ENCODE results near the gene RSPH1. TPM values are rescaled to one million over a fixed set of nuclear protein-coding genes. Genes with fewer than 3 reads are reported as not detected.

Gene RSPH1
- total RNA-seq, 1 donor from 2014 or later: 0.42 TPM

DNA sequence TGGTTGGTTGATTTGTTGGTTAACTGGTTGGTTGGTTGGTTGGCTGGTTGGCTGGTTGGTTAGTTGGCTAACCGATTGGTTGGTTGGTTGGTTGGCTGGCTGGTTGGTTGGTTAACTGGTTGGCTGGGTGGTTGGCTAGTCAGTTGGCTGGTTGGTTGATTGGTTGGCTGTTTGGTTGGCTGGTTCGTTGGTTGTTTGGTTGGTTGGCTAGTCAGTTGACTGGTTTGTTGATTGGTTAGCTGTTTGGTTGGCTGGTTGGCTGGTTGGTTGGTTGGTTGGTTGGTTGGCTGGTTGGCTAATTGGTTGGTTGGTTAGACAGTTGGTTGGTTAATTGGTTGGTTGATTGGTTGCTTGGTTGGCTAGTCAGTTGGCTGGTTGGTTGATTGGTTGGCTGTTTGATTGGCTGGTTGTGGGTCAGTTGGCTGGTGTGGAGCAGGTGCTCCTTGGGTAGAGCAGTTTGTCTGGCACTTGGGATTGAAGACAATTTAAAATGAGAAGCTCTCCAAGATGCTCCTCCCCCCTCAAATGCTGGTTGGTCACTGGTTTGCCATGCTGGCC lies 6.9 kb downstream of the RSPH1 start:
- DNase-seq (ENCODE audit: low spot score in 2 of 2, unreplicated experiment in 2 of 2): no peak
- H3K4me1 Mint-ChIP-seq: no peaks in the 10 kb centered on the region
- no peaks in the 10 kb centered on the region for H3K36me3 Mint-ChIP-seq
- peaks cover 48% of the 10 kb centered on the region for H3K27me3 Mint-ChIP-seq (ENCODE audit: low read depth)
- H3K4me3 Mint-ChIP-seq: no peak overlapping the region
- H3K27ac Mint-ChIP-seq: no peak overlapping the region
- no peaks in the 10 kb centered on the region for H3K9me3 Mint-ChIP-seq
- TF ChIP-seq, protein P1, sequence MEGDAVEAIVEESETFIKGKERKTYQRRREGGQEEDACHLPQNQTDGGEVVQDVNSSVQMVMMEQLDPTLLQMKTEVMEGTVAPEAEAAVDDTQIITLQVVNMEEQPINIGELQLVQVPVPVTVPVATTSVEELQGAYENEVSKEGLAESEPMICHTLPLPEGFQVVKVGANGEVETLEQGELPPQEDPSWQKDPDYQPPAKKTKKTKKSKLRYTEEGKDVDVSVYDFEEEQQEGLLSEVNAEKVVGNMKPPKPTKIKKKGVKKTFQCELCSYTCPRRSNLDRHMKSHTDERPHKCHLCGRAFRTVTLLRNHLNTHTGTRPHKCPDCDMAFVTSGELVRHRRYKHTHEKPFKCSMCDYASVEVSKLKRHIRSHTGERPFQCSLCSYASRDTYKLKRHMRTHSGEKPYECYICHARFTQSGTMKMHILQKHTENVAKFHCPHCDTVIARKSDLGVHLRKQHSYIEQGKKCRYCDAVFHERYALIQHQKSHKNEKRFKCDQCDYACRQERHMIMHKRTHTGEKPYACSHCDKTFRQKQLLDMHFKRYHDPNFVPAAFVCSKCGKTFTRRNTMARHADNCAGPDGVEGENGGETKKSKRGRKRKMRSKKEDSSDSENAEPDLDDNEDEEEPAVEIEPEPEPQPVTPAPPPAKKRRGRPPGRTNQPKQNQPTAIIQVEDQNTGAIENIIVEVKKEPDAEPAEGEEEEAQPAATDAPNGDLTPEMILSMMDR (IDR thresholded peaks at IDR 0.05; ENCODE audit: unreplicated experiment): no peak

DNA sequence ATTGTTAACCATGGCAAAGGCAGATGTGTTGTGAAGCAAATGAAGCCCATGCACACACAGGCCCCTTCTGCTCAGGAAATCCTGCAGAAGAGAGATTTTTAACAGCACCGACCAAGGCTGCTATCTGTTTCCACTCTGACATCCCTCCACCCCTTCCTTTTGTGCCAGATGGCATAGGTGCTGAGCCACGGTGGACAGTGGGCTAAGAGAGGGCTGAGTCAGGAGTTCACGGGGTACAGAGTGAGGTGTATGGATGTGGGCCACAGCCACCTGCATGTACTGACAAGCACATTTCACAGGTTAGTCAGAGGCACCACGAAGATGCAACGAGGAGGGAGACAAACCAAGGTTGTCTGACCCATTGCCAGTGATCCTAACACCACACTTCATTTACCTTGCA lies 9.5 kb downstream of the RSPH1 start:
- peaks cover 43% of the 10 kb centered on the region for H3K27me3 Mint-ChIP-seq (ENCODE audit: low read depth)

DNA sequence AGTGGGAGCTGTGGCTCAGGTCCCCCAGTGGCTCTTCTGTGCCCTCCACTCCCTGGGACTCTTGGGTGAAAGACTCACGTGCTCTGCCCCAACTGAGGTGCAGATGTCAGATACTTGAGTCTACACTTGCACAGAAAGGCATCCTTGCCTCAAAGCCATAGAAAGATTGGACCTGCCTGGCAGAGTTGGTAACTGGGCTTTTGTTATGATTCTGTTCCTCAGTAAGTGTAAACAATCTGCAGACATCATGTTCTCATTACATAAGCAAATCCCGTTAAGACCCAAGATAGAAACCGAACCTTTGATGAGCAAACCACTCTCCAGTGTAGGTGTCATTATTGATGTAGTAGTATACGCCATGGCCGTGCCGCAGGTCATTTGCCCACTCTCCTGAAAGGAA lies 10.0 kb downstream of the RSPH1 start:
- no peak overlapping the region for H3K27ac Mint-ChIP-seq
- no peaks in the 10 kb centered on the region for H3K4me1 Mint-ChIP-seq
- peaks cover 45% of the 10 kb centered on the region for H3K27me3 Mint-ChIP-seq (ENCODE audit: low read depth)
- no peaks in the 10 kb centered on the region for H3K36me3 Mint-ChIP-seq
- TF ChIP-seq, protein P1 (IDR thresholded peaks at IDR 0.05; ENCODE audit: unreplicated experiment): no peak
- no peak for DNase-seq (ENCODE audit: low spot score in 2 of 2, unreplicated experiment in 2 of 2)
- no peak overlapping the region for H3K4me3 Mint-ChIP-seq
- no peaks in the 10 kb centered on the region for H3K9me3 Mint-ChIP-seq

More for the DNA sequence above, 9.5 kb downstream of the RSPH1 start:
- no peaks in the 10 kb centered on the region for H3K36me3 Mint-ChIP-seq
- H3K27ac Mint-ChIP-seq: no peak overlapping the region
- no peak for DNase-seq (ENCODE audit: low spot score in 2 of 2, unreplicated experiment in 2 of 2)
- TF ChIP-seq, protein P1 (IDR thresholded peaks at IDR 0.05; ENCODE audit: unreplicated experiment): no peak
- no peaks in the 10 kb centered on the region for H3K4me1 Mint-ChIP-seq
- no peaks in the 10 kb centered on the region for H3K9me3 Mint-ChIP-seq
- no peak overlapping the region for H3K4me3 Mint-ChIP-seq

DNA sequence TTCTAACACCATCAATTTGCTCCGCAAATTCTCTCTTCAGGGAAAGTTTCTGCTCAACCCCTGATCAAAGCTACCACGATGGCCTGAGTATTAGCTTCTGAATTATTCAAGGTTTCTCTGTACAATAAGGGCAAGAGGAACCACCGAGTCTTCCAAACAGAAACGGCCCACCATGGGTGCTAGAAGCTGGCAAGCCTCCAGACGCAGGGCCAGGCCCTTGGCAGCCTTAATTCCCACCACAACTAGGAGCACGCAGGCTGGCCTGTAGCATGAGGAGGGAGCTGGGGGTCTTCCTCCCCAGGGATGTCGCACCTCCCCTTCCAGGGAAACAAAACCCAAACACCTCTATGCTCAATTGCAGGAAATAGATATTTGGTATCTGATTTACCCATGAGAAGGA lies 11.1 kb downstream of the RSPH1 start:
- Mint-ChIP-seq H3K27ac (no peak overlapping the region), H3K27me3 (ENCODE audit: low read depth) (peaks cover 41% of the 10 kb centered on the region), H3K4me1 (no peaks in the 10 kb centered on the region), H3K4me3 (no peak overlapping the region), H3K36me3 (no peaks in the 10 kb centered on the region), H3K9me3 (no peaks in the 10 kb centered on the region)
- TF ChIP-seq, protein P1 (IDR thresholded peaks at IDR 0.05; ENCODE audit: unreplicated experiment): no peak
- no peak for DNase-seq (ENCODE audit: low spot score in 2 of 2, unreplicated experiment in 2 of 2)

DNA sequence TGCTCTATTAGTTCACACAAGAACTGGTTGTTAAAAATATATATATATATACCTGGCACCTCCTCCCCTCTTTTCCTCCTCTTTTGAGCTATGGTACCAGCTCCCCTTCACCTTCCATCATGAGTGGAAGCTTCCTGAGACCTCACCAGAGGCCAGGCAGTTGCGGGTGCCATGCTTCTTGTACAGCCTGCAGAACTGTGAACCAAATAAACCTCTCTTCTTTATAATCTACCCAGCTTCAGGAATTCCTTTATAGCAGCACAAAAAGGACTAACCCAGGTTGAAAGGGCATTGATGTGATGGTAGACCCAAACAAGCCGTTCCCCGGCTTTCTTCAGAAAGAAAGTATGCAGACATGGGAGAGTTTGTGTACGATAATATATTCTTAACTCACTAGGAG lies 14.9 kb downstream of the RSPH1 start:
- Mint-ChIP-seq H3K4me1 (peaks cover 3% of the 10 kb centered on the region), H3K27ac (no peak overlapping the region), H3K9me3 (no peaks in the 10 kb centered on the region), H3K4me3 (no peak overlapping the region), H3K36me3 (no peaks in the 10 kb centered on the region), H3K27me3 (ENCODE audit: low read depth) (peaks cover 14% of the 10 kb centered on the region)
- TF ChIP-seq, protein P1 (IDR thresholded peaks at IDR 0.05; ENCODE audit: unreplicated experiment): no peak
- no peak for DNase-seq (ENCODE audit: low spot score in 2 of 2, unreplicated experiment in 2 of 2)

DNA sequence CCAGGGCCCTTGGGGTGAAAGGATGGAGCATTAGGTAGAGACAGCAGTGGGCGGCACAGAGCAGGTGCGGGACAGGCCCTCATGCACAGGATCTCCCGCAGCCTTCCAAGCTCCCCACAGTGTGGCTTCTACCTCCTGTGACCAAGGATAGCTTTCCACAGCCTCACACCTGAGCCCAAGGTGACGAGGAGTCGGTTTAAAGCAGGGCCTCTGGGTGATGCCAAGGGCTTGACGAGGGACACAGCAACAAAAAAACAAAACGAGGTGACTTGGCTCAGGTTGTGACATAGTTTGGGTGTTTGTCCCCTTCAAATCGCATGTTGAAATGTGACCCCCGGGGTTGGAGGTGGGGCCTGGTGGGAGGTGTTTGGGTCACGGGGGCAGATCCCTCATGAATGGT lies 15.3 kb downstream of the RSPH1 start:
- Mint-ChIP-seq H3K36me3 (no peaks in the 10 kb centered on the region), H3K27me3 (ENCODE audit: low read depth) (peaks cover 10% of the 10 kb centered on the region), H3K27ac (no peak overlapping the region), H3K4me1 (peaks cover 3% of the 10 kb centered on the region), H3K9me3 (no peaks in the 10 kb centered on the region), H3K4me3 (no peak overlapping the region)
- DNase-seq (ENCODE audit: low spot score in 2 of 2, unreplicated experiment in 2 of 2): no peak
- TF ChIP-seq, protein P1 (IDR thresholded peaks at IDR 0.05; ENCODE audit: unreplicated experiment): no peak
